Measurements from ENCODE around the gene UBASH3A.

DNA sequence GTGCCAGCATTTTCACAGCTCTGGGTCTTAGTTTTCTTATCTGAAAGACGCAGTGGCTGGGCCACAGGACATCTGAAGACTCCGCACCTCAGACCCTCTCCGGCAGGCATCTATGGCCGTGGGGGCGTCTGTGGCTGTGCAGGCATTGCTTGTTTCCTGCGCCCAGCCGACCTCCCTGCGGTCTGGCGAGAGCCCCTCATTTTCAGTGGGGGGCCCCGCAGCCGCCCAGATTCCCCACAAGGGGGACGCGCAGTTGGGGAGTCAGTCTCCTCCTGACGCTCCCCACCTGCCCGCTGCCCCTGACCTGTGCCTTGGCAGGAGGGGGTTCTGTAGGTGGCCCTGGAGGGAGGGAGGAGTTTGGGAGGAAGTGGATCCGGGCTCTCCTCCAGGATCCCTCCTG is 33.9 kb upstream of the UBASH3A start:
- TF ChIP-seq POLR2AphosphoS5 (IDR thresholded peaks at IDR 0.05; ENCODE audit: low read depth, low read length), result no peak
- TF ChIP-seq, protein P1, sequence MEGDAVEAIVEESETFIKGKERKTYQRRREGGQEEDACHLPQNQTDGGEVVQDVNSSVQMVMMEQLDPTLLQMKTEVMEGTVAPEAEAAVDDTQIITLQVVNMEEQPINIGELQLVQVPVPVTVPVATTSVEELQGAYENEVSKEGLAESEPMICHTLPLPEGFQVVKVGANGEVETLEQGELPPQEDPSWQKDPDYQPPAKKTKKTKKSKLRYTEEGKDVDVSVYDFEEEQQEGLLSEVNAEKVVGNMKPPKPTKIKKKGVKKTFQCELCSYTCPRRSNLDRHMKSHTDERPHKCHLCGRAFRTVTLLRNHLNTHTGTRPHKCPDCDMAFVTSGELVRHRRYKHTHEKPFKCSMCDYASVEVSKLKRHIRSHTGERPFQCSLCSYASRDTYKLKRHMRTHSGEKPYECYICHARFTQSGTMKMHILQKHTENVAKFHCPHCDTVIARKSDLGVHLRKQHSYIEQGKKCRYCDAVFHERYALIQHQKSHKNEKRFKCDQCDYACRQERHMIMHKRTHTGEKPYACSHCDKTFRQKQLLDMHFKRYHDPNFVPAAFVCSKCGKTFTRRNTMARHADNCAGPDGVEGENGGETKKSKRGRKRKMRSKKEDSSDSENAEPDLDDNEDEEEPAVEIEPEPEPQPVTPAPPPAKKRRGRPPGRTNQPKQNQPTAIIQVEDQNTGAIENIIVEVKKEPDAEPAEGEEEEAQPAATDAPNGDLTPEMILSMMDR (IDR thresholded peaks at IDR 0.05 in 2 of 3, conservative IDR thresholded peaks at IDR 0.05 in 1 of 3; ENCODE audit: borderline replicate concordance in 1 of 3, insufficient read depth in 1 of 3, low read depth in 2 of 3, low read length in 2 of 3), result no peak
- TF ChIP-seq YY1 (IDR thresholded peaks at IDR 0.05; ENCODE audit: extremely low read depth, insufficient replicate concordance, low read depth, low read length), result no peak
- no peak for TF ChIP-seq POLR2A (IDR thresholded peaks at IDR 0.05; ENCODE audit: borderline replicate concordance, extremely low read depth, insufficient read depth, insufficient read length)
- no peak for TF ChIP-seq RAD21 (IDR thresholded peaks at IDR 0.05; ENCODE audit: low read depth)
- TF ChIP-seq CEBPB (IDR thresholded peaks at IDR 0.05; ENCODE audit: low read depth), result no peak
- no peak for TF ChIP-seq EZH2 (IDR thresholded peaks at IDR 0.05)

Data from HCT116 (cell line).